Esophagus squamous epithelium (tissue), 5 donors: Measurements from ENCODE around the gene COL27A1. TPM values are rescaled to one million over a fixed set of nuclear protein-coding genes. Genes with fewer than 3 reads are reported as not detected.

Source experiments
- DNase-seq: peaks from one replicate; lab custom pipeline; 2025; lab: John Stamatoyannopoulos, UW
- H3K27ac ChIP-seq, 4 donors: fragments of 200-600 bp; sonication (generic); one replicate each; pipeline ENCODE4 v1.5.1; 2016 to 2019; ENCODE audit warnings: mild to moderate bottlenecking in 1 of 4
- H3K27me3 ChIP-seq, 4 donors: fragments of 200-600 bp; sonication (generic); 1 replicate in 3 of 4; 2 replicates in 1 of 4; pipeline versions ENCODE4 v1.5.1 to v1.6.0; 2017 to 2021; ENCODE audit warnings: antibody characterized with exemption in 1 of 4
- H3K36me3 ChIP-seq, 3 donors: fragments of 200-600 bp; sonication (generic); one replicate each; pipeline ENCODE4 v1.5.1; 2016 to 2019
- H3K4me1 ChIP-seq, 3 donors: fragments of 200-600 bp; sonication (generic); one replicate each; pipeline ENCODE4 v1.5.1; 2017 to 2019
- H3K4me3 ChIP-seq, 4 donors: fragments of 200-600 bp; sonication (generic); 1 replicate in 3 of 4; 2 replicates in 1 of 4; pipeline ENCODE4 v1.5.1; 2016 to 2019; ENCODE audit warnings: mild to moderate bottlenecking in 2 of 4, moderate library complexity in 1 of 4
- H3K9me3 ChIP-seq, 3 donors: fragments of 200-600 bp; sonication (generic); one replicate each; pipeline ENCODE4 v1.5.1; 2016 to 2019
- POLR2A ChIP-seq, 4 donors: fragments of 450-650 bp; IDR thresholded peaks; one replicate each; pipeline ENCODE4 v1.6.1; 2017; ENCODE audit warnings: antibody characterized with exemption in 4 of 4, mild to moderate bottlenecking in 4 of 4, moderate library complexity in 3 of 4
- WGBS, 2 donors: methylation state at CpG; one replicate each; pipeline ENCODE4 v1.1.5; 2018; 5-methylcytosine and 5-hydroxymethylcytosine counted together
- intact Hi-C: fragments of 100-400 bp; cut with DNase I; formaldehyde crosslinking; loops from one replicate; pipeline ENCODE4 v1.15.0; 2022
- total RNA-seq, 4 donors: library from RNA; depleted of rRNA; stranded (reverse); fragments of >200 nt; gene quantifications; one replicate each; pipeline ENCODE4 v1.1.0, GENCODE V29; 2016
- TF ChIP-seq, protein P1 (sequence below), 6 experiments: fragments of 450-650 bp in 4 of 6; fragments of 200-600 bp in 2 of 6; sonication (generic) in 2 of 6; IDR thresholded peaks; one replicate each; pipeline ENCODE4 v1.5.1; 2016 to 2019; ENCODE audit warnings: antibody characterized with exemption in 6 of 6, mild to moderate bottlenecking in 4 of 6, moderate library complexity in 4 of 6
- donor health status: DM: yes; HTN: yes; CAD: no.

COL27A1 gene
- total RNA-seq, 4 donors from 2014 or later, result 7.5 to 34.0 (median 12.0) TPM

DNA sequence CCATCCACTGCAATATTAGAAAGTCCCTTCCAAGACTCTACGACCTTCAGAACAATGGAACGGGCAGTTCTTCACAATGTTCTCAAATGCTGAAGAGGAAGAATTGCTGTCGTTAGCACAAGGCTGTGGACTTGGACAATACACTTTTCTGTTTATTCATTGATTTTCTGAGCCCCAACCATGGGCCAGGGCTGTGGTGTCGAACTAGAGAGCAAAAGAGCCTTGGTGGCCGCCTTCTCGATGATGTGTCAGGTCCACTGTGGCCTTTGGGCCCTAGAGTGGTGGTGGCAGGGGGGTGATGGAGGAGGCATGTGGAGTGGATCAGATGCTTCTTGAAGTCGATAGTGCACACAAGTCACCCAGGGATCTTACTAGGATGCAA, 37.7 kb upstream of the COL27A1 start:
- Histone ChIP-seq H3K27ac (no peak overlapping the region), H3K4me1 (peaks cover 0 to 12% (median 6%) of the 10 kb centered on the region in 3 donors), H3K9me3 (no peaks in the 10 kb centered on the region), H3K4me3 (no peak overlapping the region), H3K36me3 (no peaks in the 10 kb centered on the region), H3K27me3 (peaks cover 0 to 61% (median 0%) of the 10 kb centered on the region in 4 donors)
- 85 to 89% methylated on average over 4 to 7 of the region's 7 CpGs for WGBS, 2 donors
- intact Hi-C loops, result no loop called here
- TF ChIP-seq, protein P1, sequence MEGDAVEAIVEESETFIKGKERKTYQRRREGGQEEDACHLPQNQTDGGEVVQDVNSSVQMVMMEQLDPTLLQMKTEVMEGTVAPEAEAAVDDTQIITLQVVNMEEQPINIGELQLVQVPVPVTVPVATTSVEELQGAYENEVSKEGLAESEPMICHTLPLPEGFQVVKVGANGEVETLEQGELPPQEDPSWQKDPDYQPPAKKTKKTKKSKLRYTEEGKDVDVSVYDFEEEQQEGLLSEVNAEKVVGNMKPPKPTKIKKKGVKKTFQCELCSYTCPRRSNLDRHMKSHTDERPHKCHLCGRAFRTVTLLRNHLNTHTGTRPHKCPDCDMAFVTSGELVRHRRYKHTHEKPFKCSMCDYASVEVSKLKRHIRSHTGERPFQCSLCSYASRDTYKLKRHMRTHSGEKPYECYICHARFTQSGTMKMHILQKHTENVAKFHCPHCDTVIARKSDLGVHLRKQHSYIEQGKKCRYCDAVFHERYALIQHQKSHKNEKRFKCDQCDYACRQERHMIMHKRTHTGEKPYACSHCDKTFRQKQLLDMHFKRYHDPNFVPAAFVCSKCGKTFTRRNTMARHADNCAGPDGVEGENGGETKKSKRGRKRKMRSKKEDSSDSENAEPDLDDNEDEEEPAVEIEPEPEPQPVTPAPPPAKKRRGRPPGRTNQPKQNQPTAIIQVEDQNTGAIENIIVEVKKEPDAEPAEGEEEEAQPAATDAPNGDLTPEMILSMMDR (IDR thresholded peaks at IDR 0.05), result no peak
- no peak for TF ChIP-seq POLR2A (IDR thresholded peaks at IDR 0.05)
- no peak for DNase-seq

DNA sequence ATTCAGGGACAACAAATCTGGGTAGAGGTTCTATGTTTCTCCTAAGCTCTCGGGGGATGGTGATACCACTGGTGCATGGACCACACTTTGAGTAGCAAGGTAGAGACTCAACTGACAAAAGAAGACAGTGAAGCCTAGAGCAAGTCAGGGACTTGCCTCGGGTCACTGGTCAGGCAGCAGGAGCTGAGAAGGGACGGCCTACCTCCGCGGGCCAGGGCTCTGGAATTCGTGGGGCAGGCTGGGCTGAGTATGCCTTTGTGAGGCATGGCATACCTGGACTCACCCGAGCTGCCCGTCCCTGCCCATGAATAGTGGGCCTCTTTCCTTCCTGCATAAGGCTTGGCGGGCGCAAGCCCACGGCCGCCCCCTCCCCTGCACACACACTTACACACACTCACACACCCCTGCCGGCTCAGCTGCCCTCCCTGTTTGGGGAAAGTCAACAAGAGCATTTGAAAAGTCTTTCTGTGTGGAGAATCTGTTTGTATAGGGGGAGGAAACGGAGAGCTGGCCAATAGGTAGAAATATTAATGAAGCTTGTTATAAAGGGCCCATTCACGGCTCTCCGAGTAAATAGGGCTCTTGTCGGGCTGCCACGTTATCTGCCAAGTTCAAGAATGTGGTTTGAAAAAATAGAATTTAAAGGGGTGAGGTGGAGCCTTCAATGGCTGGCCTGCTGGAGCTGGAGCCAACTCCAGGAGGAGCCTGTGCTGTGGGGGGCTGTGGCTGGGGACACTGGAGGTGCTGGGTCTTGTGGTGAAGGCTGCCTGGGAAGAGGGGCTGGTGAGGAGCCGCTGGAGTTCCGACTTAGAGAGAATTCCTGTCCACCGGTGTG, 37.1 kb upstream of the COL27A1 start:
- H3K27ac ChIP-seq, result no peak overlapping the region

DNA sequence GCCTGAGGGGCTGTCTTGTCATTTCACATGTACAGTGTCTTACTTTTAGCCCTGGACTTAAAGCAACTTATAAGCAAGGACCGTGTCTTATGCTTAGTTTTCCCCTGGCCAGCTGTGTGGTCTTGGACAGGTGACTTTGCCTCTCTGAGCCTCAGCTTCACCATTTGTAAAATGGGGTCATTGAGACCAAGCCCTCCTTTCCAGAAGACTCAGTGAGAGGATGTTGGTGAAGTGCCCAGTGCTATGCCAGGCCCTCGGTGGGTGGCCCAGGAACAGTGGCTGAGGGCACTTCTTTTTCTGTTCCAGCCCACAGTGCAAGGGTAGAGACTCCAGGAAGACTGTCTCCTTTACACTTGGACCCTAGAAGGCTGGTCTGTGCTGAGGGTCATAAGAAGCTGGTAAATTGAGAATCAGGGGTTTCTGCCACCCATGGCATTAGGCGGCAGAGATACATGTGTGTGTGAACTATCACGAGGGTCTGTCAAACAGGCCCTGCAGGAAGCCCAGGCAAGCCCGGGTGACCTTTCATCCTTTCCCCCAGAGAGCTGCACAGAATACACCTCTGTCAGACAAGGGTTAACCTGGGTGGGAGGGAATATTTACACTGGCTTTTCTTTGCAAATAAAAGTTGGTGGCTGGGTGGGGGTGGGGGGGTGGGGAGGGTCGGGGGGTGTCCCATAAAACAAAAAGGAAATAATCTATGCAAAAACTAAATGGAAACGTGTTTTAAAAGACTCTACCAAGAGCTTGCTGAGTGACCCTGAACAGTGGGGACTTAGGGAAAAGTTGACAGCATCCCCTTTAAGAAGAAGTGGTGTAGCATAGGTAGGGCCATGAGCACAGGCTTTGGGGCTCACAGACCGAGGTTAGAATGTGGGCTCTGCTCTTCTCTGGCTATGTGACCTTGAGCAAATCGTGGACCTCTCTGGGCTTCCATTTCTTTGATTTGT, 35.8 kb upstream of the COL27A1 start:
- Histone ChIP-seq H3K27me3 (peaks cover 0 to 46% (median 0%) of the 10 kb centered on the region in 4 donors), H3K27ac (no peak overlapping the region), H3K4me3 (no peak overlapping the region), H3K36me3 (no peaks in the 10 kb centered on the region), H3K9me3 (no peaks in the 10 kb centered on the region), H3K4me1 (no peaks in the 10 kb centered on the region)
- TF ChIP-seq POLR2A (IDR thresholded peaks at IDR 0.05), result no peak
- TF ChIP-seq, protein P1 (IDR thresholded peaks at IDR 0.05), result no peak
- DNase-seq, result no peak
- 36 to 50% methylated on average over 4 to 5 of the region's 9 CpGs for WGBS, 2 donors
- intact Hi-C loops, result no loop called here

More for the DNA sequence above, 37.1 kb upstream of the COL27A1 start:
- Histone ChIP-seq H3K36me3 (no peaks in the 10 kb centered on the region), H3K27me3 (peaks cover 0 to 55% (median 0%) of the 10 kb centered on the region in 4 donors), H3K9me3 (no peaks in the 10 kb centered on the region), H3K4me3 (no peak overlapping the region), H3K4me1 (peaks cover 0 to 6% (median 3%) of the 10 kb centered on the region in 3 donors)
- intact Hi-C loops, result no loop called here
- DNase-seq, result no peak
- WGBS, 2 donors, result 45 to 57% methylated on average over 14 to 15 of the region's 21 CpGs
- TF ChIP-seq, protein P1 (IDR thresholded peaks at IDR 0.05), result no peak
- no peak for TF ChIP-seq POLR2A (IDR thresholded peaks at IDR 0.05)

DNA sequence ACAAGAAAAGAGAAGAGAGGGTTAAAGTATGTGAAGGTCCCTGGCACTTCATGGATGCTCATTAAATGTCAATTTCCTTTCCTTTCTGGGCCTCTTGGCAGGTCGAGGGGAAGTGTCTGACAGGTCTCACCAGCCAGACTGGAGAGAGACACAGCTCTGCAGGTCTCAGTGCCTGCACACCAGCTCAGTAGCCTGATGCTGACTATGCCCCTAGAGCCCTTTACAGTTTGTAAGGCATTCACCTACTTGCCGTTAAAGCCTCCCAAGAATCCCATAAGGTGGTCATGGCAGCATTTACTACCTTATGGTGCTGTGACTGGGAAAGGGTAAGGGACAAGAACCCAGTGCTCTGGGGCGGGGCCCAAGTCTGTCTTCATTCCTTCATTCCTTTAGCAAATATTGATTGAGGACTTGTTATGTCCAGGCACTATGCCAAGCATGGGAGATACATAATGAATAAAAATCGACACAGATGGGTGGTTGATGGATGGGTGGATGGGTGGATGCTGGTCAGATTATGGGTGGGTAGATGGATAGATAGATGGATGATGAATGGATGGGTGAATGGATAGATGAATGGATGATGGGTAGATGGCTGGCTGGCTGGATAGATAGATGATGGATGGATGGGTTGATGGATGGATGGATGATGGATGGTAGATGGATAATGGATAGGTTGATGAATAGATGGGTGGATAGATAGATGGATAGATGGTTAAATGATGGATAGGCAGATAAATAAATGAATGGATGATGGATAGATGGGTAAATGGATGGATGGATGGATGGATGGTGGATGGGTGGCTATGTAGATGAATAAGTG, 34.9 kb upstream of the COL27A1 start:
- Histone ChIP-seq H3K4me3 (no peak overlapping the region), H3K27me3 (peaks cover 0 to 49% (median 0%) of the 10 kb centered on the region in 4 donors), H3K9me3 (no peaks in the 10 kb centered on the region), H3K36me3 (no peaks in the 10 kb centered on the region), H3K4me1 (no peaks in the 10 kb centered on the region), H3K27ac (no peak overlapping the region)
- 46 to 49% methylated on average over 4 of the region's 4 CpGs for WGBS, 2 donors
- TF ChIP-seq POLR2A (IDR thresholded peaks at IDR 0.05), result no peak
- TF ChIP-seq, protein P1 (IDR thresholded peaks at IDR 0.05), result no peak
- intact Hi-C loops, result no loop called here
- DNase-seq, result no peak
